ENCODE data around the gene HLA-DMA.

The HLA-DMA gene

DNA sequence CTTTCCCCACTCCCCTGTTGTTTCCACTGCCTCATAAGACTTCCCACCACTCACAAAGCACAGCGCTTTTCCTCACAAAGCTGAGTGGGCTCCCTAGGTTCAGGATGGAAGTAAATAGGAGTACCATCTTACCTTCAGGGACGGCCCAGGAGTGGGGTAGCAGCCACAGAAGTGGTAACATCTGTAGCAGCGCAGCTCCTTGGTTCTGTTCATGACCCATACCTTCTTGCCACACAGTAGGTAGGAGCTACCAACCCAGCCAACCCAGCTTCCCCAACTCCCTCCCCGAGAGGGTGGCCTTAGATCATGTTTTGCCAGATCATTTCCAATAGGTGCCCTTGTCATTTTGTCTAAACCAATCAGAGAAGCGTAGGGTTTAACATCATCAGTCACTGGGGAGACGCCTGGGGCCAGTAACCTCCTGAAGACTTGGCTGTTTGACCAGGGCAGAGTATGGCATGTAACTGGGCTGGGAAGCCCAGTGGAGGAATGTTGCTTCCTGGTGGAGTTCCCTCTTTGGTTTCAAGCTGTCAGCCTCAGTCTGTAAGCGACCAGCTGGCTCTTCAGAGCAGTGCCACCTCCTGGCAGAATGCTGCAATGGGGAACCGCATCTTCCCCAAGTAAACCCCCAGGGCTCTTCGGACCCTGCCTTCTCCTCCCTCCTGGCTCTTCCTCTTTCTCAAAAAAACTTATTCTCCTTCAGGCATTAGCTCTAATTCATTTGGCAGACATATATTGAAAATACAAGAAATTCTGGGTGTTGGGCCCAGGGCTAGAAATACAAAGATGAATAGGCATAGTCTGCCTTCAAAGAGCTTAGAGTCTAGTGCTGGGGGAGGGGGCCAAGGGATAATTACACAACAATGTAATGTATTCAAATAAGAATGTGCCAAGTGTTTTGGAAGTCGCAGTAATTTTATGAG, at the start of gene HLA-DMA:
Gene HLA-DMA, minus strand, starts transcription at position 281 of the 923 bp plus-strand sequence. Its CDS starts 61 bp downstream, at position 220.
- peak; percentile 34 for DNase-seq

DNA sequence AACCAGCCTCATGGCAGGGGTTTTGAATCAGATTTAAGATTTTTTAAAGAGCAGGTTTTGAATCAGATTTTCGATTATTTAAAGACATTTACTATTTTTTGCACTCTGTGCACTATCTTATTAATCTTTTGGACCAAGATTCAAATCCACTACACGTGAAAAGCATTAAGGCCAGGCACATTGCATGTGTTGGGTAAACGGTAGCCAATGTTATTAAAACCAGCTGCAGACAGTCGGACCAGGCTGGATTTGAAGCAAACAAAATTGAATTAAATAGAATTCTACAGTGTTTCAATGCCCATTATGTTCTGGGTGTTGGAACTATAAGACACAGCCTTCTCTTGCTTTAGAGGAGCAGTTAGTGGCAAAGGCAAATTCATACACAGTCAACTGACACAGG, 48.8 kb upstream of the HLA-DMA start:
- DNase-seq: no peak

DNA sequence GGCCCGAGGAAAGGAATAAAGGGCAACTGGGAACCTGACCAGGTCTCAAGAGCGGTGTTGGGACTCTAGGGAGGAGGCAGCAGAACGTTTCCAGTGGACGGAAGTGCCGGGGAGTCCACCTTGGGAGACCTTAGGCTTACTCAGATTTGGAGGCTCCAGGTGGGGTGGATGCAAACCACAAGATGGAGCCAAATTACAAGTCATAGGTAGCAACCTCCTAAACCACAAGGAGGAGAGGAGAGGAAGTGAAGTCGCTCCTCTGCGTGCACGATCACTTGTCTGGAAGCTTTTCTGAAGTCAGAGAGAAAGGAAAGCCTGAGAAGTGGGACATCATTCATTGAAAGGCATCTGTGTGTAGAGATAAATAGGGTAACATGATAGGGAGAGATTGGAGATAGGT, 47.2 kb upstream of the HLA-DMA start:
- no peak for DNase-seq

DNA sequence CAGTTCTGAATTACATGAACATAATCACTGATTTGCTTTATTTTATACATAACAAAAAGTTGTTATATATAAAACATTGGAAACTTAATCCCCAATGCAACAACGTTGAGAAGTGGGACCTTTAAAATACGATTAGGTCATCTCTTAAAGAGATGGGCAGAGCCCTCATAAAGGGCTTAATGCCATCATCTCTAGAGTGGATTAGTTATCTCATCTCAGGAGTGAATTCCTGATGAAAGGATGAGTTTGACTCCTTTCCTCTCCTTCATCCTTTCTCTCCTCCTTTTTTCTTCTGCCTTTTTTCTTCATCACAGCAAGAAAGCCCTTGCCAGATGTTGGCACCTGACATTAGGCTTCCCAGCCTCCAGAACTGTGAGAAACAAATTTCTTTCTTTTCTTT, 42.6 kb upstream of the HLA-DMA start:
- no peak for DNase-seq

DNA sequence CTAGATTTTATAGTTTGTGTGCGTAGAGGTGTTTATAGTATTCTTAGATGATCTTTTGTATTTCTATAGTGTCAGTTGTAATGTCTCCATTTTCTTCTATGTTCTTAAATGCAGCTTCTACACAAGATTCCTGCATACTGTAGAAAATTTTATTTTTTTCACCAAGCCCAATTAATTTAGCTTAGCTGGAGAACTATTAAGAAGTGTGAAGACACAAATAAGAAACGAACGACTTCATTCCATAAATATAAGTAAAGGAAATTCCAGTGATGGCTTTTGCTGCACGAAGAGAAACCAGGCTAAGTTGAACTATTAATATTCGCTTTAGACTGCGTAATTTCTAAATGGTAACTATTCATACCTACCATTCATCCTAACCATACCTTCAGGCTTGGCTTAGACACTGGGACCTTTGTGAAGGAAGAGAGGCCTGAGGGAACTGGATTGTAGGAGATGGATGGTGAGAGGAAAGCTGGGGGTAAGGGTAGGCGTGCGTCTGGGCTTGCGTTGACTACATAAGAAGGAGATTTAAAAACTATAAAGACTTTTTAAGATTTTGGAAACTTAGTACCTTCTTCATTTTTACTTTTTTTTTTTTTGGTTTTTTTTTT, 40.6 kb upstream of the HLA-DMA start:
- no peak for DNase-seq

DNA sequence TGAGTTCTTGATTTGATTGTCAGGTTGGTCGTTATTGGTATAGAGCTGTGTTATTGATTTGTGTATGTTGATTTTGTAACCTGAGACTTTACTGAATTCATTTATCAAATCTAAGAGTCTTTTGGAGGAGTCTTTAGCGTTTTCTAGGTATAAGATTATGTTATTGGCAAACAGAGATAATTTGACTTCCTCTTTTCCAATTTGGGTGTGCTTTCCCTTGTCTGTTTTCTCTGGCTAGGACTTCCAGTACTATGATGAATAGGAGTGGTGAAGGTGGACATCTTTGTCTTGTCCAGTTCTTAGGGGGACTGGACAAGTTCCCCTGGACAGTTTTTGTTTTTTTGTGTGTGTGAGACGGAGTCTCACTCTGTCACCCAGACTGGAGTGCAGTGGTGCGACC, 39.1 kb upstream of the HLA-DMA start:
- no peak for DNase-seq

DNA sequence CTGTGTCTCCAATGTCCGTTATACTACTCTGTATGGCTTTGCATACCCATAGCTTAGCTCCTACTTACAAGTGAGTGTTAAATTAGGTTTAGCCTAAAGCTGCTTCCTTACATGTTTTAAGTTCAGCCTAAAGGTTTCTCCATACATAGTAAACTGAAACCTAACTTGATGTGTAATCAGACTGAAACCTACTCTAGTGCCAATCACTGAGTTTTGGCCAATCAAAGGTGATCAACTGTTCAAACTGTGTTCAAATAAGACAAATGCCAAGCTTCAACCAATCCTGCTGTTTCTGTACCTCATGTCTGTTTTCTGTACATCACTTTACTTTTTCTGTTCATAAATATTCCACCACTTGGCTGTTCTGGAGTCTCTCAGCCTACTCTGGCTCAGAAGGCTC, 36.5 kb upstream of the HLA-DMA start:
- no peak for DNase-seq

DNA sequence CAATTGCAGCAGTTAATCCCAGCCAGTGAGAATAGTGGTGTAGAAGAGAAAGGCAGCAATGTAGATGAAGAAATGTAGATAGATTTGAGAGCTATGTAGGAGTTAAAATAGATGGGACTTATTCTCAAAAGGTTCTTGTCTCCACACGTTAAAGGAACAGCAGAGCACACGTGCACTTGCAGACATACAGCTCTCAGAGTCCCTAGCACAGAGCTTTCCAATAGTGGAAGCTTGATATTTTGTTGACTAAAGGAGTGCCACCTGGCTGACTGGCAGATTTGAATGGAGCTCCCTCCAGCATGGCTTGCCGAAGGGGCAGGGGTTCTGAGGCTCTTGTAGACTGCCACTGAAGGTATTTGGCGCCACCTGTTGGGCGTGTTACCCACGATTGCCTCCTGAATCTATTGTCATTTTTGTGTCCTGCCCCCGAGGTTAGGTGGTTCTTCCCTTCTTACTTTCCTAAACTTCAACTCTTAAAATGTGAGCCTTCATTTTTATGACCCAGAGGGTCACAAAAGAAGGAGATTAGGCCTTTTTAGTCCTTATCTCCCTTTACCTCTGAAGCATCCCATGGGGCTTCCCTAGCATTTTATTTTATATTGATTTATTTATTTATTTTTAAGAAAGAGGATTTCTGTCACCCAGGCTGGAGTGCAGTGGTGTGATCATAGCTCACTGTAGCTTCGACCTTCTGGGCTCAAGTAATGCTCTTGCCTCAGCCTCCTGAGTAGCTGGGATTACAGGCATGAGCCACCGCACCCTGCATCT, 31.9 kb upstream of the HLA-DMA start:
- peak; percentile 98 for DNase-seq

DNA sequence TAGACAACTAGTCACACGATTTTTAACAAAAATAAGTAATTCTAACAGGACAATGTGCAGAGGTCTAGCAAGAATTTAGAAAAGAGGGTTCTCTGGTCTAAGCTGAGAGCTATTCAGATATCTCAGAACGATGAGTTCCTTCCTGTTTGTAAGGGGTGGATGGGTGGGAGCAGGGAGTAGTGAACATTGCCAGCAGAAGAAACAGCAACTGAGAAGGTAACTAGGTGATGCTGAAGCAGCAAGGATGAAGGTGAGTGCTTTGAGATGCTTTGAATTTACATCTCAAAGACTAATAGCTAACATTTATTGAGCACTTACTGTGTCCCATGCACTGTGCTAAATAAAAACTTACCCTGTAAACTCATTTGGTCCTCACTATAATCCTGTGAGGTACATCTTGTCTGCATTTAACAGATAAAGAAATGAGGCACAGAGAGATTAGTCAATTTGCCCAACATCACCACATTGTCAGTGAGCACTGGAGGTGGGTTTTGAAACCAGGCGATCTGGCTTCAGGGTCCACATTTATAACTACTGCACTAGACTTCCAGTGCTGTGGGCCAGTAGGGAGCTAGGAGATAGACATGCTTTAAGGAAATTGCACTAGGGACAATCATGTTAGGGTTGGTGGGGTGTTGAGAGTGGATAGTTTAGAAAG, 31.2 kb upstream of the HLA-DMA start:
- DNase-seq: no peak

DNA sequence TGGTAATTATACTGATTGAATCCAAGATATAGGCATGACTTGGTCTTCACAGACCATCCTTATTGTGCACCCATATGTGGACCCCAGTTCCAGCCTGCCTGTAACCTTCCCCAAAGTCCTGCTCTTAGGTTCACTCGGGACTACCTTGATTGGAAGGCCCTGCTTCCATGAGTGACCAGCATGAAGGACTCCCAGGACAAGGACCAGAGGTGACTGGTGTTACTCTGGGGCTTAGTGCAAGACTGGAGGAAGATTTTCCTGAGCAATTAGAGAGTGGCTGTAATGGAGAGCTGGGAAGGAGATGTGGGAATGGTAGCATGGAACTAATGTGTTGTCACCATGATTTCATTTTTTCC, 30.6 kb upstream of the HLA-DMA start:
- DNase-seq: no peak

DNA sequence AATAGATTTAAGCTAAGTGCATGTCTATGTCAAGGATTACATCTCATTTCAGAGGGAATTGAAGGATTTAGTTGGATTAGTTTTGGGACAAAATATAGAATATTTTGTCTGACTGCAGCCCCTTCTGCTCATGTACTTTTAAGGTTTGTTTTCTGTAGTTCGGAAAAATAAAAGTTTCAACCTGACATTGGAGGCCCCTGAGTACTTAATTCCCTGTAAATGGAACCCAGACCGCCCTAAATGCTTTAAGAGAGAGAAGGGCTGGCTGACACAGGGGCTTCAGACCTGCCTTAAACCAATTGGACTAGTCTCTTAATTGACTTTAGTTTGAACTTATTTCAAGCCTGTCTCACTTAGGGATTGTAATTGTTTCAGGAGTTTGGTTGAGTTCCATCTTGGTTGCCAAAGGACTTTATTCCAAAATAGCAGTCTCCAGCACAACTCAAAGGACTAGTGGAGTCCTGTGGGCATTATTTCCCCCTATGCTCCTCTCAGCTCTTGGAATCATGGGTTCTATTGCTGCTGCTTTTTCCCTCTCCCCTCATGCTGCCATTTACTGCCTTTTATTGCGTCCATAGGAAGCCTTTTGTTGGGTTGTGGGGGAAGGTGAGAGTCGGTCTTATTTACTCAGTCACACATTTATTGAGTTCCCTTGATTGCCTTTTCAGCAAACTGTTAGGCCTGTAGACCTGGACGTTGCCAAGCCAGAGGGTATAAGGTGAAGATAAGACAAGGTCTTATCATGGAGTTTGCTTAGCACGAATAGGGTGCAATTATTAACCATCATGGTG, 30.0 kb upstream of the HLA-DMA start:
- no peak for DNase-seq

DNA sequence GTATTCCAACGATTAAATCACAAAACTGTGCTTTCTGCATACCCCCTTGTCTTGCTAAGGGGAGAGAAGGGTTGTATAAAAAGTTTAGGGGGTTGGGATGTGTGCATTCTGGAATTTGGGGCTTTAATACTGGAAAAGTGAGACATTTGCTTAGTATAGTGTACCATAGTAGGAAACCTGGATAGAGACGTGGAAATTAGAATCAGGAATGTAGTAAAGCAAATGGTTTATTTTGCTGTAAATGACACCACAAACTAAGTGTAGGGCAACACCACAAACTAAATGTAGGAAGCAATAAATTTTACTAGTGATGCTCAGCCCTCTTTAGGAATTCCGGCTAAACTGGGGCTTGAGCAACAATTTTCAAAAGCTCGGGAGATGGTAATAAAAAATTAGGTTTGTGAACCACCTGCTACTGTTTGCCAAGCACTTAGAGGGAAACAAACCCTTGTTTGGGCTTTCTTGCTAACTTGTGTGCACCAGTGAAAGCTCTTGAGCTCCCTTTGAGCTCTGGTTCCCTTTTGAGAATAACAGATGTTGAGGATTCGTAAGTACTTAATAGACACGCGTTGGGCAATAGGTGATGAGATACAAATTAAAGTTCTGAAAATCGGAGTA, 29.3 kb upstream of the HLA-DMA start:
- DNase-seq: peak; percentile 94

DNA sequence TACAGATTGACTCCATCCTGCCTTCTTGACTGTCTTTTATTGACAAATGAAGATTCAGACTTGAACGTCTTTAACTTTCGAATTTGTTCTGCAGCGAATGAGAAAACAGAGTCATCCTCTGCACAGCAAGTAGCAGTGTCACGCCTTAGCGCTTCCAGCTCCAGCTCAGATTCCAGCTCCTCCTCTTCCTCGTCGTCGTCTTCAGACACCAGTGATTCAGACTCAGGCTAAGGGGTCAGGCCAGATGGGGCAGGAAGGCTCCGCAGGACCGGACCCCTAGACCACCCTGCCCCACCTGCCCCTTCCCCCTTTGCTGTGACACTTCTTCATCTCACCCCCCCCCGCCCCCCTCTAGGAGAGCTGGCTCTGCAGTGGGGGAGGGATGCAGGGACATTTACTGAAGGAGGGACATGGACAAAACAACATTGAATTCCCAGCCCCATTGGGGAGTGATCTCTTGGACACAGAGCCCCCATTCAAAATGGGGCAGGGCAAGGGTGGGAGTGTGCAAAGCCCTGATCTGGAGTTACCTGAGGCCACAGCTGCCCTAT, 27.7 kb upstream of the HLA-DMA start:
- DNase-seq: no peak

DNA sequence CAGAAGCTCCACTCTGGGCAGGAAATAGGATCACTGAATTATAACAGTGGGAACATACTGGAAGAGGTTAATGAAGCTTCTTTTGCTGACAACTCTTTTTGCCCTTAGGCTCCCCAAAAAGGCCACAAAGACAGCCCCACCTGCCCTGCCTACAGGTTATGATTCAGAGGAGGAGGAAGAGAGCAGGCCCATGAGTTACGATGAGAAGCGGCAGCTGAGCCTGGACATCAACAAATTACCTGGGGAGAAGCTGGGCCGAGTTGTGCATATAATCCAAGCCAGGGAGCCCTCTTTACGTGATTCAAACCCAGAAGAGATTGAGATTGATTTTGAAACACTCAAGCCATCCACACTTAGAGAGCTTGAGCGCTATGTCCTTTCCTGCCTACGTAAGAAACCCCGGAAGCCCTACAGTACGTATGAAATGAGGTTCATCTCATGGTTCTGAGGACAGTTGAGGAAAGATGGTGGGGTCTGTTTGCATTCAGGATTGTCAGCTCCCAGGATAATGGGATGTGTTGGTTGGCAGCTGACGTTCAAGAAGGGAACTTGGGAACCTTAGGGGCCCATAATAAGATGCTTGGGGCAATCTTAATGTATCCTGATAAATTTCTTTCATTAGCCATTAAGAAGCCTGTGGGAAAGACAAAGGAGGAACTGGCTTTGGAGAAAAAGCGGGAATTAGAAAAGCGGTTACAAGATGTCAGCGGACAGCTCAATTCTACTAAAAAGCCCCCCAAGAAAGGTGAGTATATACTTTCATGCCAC, 27.0 kb upstream of the HLA-DMA start:
- no peak for DNase-seq

DNA sequence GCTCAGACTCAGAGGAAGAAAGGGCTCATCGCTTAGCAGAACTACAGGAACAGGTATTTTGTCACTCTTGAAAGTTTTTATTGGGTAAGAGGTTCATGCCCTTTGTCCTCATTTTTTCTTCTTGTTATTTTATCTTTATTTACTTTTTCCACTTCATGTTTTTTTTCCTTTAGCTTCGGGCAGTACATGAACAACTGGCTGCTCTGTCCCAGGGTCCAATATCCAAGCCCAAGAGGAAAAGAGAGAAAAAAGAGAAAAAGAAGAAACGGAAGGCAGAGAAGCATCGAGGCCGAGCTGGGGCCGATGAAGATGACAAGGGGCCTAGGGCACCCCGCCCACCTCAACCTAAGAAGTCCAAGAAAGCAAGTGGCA, 25.0 kb upstream of the HLA-DMA start:
- DNase-seq: no peak

DNA sequence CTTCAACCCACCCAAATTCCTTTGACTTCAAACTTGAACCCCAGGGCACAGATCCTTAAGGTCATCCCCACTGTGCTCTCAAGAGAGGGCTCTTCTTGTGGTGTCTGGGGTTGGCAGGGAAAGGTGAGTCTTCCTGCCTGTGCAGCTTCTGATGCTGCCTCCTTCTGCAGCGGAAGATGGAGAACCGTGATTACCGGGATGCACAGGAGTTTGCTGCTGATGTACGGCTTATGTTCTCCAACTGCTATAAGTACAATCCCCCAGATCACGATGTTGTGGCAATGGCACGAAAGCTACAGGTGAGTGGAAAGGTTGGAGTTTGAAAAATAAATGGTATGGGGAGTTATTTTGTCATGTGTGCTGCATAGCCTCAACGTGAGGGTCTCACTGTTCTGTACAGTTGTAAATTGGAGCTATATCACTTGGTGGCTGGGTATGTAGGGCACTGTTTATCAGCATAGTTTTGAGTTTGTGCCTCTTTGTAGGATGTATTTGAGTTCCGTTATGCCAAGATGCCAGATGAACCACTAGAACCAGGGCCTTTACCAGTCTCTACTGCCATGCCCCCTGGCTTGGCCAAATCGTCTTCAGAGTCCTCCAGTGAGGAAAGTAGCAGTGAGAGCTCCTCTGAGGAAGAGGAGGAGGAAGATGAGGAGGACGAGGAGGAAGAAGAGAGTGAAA, 24.5 kb upstream of the HLA-DMA start:
- DNase-seq: no peak

DNA sequence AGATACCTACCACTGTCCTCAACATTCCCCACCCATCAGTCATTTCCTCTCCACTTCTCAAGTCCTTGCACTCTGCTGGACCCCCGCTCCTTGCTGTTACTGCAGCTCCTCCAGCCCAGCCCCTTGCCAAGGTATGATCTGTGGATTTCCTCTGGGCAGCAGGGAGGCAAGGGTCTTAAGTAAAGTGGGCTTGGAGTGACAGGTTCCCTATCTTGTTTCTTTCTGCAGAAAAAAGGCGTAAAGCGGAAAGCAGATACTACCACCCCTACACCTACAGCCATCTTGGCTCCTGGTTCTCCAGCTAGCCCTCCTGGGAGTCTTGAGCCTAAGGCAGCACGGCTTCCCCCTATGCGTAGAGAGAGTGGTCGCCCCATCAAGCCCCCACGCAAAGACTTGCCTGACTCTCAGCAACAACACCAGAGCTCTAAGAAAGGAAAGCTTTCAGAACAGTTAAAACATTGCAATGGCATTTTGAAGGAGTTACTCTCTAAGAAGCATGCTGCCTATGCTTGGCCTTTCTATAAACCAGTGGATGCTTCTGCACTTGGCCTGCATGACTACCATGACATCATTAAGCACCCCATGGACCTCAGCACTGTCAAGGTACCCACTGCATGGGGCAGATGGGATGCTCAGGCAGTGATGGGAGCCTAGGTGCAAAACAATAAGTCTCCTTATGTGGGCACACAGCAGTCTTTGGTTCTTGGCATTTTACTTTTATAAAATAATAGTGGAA, 23.6 kb upstream of the HLA-DMA start:
- DNase-seq: no peak

DNA sequence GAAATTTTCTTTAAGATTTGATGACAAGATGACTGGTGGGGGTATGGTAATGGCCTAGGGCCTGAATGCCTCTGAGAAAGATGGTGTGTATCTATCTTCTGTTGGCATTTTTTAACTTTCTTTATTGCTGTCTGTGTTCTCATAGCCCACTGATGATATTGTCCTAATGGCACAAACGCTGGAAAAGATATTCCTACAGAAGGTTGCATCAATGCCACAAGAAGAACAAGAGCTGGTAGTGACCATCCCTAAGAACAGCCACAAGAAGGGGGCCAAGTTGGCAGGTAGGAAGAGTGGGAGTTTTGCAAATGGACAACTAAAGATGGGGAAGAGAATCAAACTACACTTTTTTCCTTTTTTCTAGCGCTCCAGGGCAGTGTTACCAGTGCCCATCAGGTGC, 23.0 kb upstream of the HLA-DMA start:
- DNase-seq: no peak

DNA sequence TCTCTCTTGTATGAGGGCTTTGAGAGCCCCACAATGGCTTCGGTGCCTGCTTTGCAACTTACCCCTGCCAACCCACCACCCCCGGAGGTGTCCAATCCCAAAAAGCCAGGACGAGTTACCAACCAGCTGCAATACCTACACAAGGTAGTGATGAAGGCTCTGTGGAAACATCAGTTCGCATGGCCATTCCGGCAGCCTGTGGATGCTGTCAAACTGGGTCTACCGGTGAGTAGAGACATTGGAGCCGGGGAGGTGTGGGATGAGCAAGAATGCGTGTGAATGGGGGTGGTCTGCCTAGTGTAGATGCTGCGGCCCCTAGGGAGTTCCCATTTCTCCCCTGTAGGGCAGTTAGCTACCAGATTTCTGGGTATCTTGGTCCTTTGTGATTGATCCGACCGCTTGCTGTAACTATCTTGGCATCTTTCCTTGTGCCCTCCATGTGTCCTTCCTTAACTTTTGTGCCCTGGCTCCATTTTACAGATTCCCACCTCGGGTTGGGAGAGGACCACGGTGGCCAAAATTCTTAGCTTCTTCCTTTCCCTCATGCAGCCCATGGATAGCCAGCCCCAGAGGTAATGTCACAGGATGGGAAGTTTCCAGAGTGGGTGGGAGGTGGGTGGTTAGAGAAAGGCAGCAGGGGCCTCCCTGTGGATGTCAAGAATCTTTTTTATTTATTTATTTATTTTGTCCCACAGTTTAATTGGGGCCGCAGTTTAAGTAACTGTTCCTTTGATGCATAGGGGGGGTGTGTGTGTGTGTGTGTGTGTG, 21.8 kb upstream of the HLA-DMA start:
- no peak for DNase-seq
